Retinal pigment epithelial cell (primary cell): ENCODE results near the gene AGMAT.

Experiments used
- DNase-seq: peaks from one replicate; pipeline ENCODE4 v3.0.0-alpha.2; 2010; ENCODE audit warnings: low read depth
- H3K4me3 ChIP-seq: 2 replicates; pipeline ENCODE4 v1.5.1; 2011; ENCODE audit warnings: mild to moderate bottlenecking, low read length, control low read depth, moderate library complexity
- TF ChIP-seq, protein P1 (sequence below): conservative IDR thresholded peaks from 2 replicates; pipeline ENCODE4 v1.5.1; 2011; ENCODE audit warnings: low read depth, low read length, control low read depth, inconsistent platforms

Gene AGMAT

DNA sequence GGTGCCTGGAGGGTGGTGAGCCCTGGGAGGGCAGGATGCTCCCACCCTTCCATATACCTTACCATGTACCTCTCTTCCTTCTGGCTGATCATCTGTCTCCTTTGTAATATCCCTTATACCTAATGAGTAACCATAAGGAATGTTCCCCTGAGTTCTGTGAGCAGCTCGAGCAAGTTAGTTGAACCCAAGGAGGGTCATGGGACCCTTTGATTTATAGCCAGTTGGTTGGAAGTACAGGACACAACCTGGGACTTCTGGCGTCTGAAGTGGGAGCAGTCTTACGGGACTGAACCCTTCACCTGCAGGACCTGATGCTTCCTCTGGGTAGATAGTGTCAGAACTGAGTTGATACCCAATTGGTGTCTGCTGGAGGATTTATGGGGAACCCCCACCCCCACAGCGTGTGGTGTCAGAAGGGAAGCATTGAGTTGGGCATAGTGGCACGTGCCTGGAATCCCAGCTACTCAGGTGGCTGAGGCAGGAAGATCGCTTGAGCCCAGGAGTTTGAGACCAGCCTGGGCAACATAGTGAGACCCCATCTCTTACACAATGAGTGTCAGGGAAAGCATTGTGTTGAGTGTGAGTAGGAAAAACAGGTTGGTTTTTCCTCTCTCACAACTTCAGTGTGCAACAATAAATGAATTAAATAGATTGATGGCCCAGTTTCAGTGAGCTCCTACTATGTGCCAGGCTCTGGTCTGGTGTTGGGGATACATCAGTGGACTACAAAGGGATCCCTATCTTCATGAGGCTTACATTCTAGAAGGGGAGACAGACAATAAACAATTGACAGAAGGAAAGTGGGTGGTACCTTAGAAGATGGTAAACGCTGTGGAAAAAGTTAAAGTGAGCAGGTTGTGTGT lies 42.2 kb downstream of the AGMAT start:
- H3K4me3 ChIP-seq: no peak overlapping the region
- TF ChIP-seq, protein P1, sequence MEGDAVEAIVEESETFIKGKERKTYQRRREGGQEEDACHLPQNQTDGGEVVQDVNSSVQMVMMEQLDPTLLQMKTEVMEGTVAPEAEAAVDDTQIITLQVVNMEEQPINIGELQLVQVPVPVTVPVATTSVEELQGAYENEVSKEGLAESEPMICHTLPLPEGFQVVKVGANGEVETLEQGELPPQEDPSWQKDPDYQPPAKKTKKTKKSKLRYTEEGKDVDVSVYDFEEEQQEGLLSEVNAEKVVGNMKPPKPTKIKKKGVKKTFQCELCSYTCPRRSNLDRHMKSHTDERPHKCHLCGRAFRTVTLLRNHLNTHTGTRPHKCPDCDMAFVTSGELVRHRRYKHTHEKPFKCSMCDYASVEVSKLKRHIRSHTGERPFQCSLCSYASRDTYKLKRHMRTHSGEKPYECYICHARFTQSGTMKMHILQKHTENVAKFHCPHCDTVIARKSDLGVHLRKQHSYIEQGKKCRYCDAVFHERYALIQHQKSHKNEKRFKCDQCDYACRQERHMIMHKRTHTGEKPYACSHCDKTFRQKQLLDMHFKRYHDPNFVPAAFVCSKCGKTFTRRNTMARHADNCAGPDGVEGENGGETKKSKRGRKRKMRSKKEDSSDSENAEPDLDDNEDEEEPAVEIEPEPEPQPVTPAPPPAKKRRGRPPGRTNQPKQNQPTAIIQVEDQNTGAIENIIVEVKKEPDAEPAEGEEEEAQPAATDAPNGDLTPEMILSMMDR: no peak
- DNase-seq: no peak

DNA sequence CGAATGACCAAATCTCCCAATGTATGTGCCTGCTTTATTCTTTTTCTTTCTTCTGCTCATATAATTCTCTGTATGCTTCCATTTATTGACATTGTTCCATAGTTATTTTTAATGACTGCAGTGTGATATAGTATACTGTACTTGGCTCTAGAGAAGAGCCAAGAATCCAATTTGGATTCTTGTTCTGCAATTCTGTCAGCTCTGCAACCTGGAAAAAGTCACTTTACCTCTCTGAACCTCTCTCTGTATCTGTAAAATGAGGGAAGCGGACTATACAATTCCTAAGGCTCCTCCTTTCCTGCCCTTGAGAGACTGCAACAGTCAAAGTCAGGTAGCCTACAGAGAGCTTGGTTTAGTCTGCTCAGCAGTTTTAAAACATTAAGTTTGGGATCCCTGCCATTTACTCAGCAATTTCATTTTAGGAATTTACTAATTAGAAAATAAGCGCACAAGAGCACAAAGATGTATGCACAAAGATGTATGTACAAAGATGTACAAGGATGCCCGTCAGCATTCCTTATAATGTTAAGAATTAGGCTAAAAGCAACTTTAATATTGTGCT lies 43.5 kb downstream of the AGMAT start:
- TF ChIP-seq, protein P1: no peak
- H3K4me3 ChIP-seq: no peak overlapping the region
- no peak for DNase-seq

DNA sequence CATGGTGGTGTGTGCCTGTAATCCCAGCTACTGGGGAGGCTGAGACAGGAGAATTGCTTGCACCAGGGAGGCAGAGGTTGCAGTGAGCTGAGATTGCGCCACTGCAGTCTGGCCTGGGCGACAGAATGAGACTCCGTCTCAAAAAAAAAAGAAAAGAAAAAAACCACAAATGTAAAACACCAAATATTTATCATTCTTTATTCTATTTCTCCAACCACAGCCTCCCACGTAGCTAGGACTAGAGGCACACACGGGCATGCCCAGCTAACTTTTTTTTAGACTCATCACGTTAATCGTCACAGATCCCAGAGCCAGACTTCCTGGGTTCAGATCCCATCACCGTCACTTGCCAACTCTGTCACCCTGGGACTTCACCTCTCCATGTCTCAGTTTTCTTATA lies 44.7 kb downstream of the AGMAT start:
- H3K4me3 ChIP-seq: no peak overlapping the region
- TF ChIP-seq, protein P1: no peak
- DNase-seq: no peak

DNA sequence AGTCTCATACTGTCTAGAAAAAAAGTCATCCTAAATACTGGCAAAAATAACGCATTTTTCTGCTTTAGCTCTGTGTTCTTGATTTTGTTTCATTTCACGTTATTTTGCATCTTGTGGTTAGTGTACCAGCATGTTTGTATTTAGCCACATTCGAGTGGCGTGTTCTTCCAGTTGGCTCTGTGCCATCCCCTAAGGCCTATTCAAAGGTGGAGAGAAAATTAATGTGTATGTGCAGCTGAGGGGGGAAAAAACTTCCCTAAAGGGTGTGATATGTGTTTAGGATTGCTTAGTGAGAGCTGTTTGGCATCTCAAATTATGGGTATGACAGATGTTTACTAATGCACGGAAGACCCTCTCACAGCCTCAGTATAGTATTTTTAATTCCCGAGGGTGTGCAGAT lies 46.1 kb downstream of the AGMAT start:
- DNase-seq: no peak
- TF ChIP-seq, protein P1: no peak
- H3K4me3 ChIP-seq: no peak overlapping the region

DNA sequence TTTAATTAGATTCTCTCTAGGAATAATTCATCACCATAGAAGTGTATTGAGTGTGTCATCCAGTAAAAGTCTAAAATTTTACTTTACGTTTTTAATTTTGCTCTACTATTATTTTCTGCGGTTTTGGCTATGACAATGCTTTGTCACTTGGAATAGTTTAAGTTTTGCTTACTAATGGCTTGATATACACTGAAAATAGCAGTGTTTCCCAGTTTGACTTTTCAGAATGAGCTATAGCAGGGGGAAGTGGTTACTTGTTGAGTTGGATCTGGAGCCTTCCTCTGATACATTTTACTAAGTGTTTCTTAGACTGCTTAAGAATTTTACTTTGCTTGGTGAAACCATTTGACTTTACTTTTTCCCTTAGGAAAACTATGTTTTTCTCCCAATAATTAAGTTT lies 53.2 kb downstream of the AGMAT start:
- H3K4me3 ChIP-seq: no peak overlapping the region
- TF ChIP-seq, protein P1: no peak
- DNase-seq: no peak

DNA sequence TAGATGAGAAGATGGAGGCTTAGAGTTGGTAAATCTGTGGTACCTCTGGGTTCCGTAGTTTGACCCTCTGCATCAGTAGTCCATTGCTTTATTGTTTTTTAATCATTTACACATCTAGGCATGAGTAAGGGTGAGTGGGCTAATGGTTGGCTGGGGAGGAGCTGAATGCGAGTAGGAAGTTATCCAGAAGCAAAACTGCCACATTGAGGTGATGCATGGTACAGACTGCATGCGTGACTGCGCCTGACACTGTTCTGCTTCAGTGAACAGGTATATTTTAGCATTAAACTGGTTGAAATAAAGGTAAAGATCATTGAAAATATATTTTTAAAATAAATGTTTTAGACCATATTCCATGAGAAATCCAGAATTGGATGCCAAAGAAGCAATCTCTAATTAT lies 53.8 kb downstream of the AGMAT start:
- H3K4me3 ChIP-seq: no peak overlapping the region
- TF ChIP-seq, protein P1: no peak
- no peak for DNase-seq
